NOMO-1 (cell line): Measurements from ENCODE around the gene THSD7B.
A peak's percentile ranks its signal among the peaks of the same experiment; 100 is the strongest.

ENCODE experiments used
- DNase-seq, 2 experiments: peaks; one replicate each; lab custom pipeline; 2025; ENCODE audit not compliant: unreplicated experiment in 2 of 2; lab: John Stamatoyannopoulos, UW

The THSD7B gene

DNA sequence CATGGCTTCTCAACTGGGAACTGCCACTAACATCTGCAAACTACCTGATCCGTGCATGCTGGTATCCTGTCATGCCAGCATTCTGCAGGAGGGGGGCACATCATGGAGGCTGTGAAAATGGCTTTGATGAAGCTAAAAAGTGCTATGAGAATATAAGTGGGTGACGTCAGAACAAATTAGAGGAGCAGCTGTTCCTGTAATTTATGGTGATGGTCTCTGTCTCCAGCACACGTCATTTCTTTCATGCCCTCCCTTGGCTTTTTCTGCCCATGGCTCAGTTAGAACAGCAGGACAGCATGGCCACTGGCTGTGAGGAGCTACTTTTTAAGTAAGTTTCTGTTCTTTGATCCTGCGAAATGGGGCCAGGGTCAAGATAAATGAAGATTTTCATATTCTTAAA lies 466.3 kb downstream of the THSD7B start:
- no peak for DNase-seq

GRCh38 chr2:137232076-137232475 lies 466.7 kb downstream of the THSD7B start:
- DNase-seq: no peak

- DNase-seq: no peak
Measured at GRCh38 chr2:137233091-137233490, 467.7 kb downstream of the THSD7B start.

GRCh38 chr2:137237055-137237454 lies 471.7 kb downstream of the THSD7B start:
- DNase-seq: no peak

DNA sequence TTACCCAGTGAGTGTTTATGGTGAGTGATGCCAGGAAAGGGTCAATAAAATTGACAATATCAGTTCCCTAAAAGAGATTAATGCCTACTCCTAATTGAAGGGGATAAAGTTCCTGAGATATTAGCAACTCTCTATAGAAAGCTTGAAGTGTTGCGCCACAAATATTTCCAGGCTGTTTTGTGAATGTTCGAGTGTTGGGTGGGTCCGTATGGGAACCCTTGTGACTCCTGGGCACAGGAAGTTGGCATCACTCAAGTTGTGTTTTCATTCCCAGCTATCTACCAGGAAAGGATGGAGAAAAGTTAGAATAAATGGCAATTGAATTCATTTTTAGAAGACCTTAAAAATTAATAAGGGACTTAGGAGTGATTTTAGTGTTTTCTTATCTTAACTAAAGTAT lies 472.7 kb downstream of the THSD7B start:
- no peak for DNase-seq

GRCh38 chr2:137249463-137250130 lies 484.3 kb downstream of the THSD7B start:
- DNase-seq: peak in 1 of 2 experiments; percentile 41

GRCh38 chr2:137250401-137250800 lies 485.1 kb downstream of the THSD7B start:
- no peak for DNase-seq

GRCh38 chr2:137251045-137251444 lies 485.7 kb downstream of the THSD7B start:
- no peak for DNase-seq

- DNase-seq: no peak
Measured at GRCh38 chr2:137252934-137253333, 487.6 kb downstream of the THSD7B start.

- no peak for DNase-seq
Measured at GRCh38 chr2:137254052-137254451, 488.7 kb downstream of the THSD7B start.

GRCh38 chr2:137255345-137255744 lies 490.0 kb downstream of the THSD7B start:
- DNase-seq: no peak

- no peak for DNase-seq
Measured at GRCh38 chr2:137255990-137256389, 490.6 kb downstream of the THSD7B start.

- DNase-seq: no peak
Measured at GRCh38 chr2:137261881-137262585, 496.7 kb downstream of the THSD7B start.

- DNase-seq: no peak
Measured at GRCh38 chr2:137262594-137262993, 497.2 kb downstream of the THSD7B start.

DNA sequence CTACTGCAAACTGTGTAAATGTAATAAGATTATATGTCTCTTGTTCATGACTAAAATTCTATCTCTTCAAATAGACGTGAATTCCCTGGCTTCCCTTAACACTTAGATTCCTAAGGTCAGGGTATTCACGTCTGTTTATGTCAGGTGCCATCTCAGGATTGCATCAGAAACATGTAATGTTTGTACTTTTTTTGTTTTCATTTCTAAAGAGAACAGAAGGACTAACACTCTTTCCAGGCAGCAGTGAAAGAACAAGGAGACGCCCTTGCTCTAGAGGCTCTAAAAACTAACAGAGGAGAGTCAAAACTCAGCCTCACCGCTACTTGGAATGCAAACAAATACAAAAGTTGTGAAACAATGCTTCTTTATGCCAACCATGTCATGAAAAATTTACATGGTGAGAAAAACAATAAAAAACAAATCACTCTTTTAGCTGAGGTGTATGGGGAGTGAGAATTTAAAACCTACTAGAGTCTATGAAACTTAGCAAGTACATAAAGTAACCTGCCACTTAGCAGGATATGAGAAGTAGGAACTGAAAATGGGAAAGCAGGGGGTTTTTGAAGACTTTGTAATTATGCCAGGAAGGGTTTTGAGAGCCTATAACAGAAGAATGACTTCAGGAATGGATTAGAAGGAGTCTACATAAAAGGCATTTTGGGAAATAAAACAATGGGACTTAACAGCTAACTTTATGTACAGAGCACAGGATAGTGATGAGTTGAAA lies 522.7 kb downstream of the THSD7B start:
- DNase-seq: no peak

DNA sequence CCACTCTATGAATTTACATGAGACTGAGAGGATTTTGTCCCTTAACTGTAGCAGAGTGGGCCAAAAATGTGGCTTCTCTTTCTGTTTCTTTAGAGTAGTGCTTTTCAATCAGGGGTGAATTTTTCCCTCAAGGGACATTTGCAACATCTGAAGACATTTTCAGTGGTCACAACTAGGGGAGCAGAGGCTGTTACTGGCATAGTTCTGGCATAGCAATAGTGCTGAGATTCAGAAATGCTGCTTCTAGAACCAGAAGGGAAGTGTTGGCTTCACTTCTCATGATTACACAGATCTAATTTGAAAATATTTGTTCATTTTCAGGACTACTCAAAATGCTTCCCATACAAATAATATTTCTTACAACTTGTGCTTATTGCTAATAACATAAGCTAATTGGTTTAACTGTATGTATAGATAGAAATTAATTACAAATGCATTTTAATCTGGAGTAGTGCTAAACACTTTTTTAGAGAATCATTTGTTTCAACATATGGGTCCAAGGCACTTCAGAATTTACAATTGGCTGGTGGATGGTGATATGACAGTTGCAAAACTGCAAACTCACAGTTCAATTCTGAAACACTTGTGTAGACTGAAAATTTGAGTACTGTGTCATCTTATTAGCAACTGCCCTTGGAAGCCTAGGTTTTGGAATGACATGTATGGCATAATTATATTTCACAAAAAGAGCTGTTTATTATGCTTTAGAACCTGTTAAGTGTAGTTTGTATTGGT lies 526.7 kb downstream of the THSD7B start:
- no peak for DNase-seq

DNA sequence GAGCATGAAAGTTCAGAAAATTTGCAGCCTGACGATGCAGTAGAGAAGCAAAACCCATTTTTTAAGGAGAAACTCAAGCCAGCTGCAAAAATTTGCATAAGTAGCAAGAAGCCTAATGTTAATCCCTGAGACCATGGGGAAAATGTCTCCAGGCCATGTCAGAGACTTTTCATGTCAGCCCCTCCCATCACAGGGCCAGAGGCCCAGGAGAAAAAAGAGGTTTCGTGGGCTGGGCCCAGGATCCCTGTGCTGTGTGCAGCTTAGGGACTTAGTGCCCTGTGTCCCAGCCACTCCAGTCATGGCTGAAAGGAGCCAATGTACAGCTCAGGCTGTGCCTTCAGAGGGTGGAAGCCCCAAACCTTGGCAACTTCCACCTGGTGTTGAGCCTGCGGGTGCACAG lies 533.0 kb downstream of the THSD7B start:
- no peak for DNase-seq

DNA sequence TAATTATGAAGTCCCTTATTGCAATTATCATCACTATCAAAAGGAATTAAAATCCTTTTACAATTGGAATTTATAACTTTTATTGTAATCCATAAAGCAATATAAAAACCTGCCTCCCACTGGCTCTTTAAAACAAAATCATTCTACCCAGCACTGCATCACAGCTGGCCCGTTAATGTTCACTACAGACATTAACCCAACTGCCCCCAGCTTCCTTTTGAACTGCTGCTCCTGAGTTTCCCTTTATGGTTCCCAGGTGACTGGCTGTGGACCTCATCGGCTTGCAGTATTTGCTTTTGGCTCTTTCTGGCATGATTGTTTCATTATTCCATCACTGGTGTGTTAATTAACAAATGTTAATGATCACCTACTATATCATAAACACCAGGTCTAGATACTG lies 535.6 kb downstream of the THSD7B start:
- no peak for DNase-seq

DNA sequence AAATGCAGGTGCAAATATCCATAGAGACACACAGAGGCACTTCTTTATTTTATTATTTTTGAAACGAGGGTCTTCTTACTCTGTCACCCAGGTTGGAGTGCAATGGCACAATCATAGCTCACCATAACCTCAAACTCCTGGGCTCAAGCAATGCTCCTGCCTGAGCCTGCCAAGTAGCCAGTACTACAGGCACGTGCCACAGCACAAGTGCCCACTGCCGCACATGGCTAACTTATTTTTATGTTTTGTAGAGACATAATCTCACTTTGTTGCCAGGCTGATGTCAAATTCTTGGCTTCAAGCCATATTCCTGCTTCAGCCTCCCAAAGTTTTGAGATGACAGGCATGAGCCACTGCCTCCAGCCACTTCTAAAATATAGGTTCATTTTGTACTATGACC lies 537.6 kb downstream of the THSD7B start:
- DNase-seq: no peak

GRCh38 chr2:137316075-137316474 lies 550.7 kb downstream of the THSD7B start:
- DNase-seq: no peak

DNA sequence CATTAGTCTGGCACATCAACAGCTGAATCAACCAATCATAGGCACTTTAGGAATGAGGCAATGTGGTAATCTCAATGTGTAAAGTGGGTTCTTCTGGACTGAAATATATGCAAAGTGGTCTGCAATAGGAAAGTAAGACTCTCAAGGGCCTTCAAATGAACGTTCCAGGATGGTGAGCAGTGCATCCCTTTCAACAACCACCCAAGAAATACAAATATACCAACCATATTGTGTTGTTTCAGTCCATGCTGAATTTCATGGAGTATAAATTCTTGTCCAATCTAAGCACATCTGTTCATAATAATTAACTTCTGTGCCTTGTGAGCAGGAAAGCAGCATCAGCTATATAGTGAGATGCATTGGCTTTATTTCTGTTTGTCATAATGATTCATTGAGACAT lies 556.2 kb downstream of the THSD7B start:
- DNase-seq: no peak
